Islet precursor cell (in vitro differentiated cells): ENCODE measurements around the gene LY9.

Experiments used
- DNase-seq: peaks from one replicate; pipeline ENCODE4 v3.0.0-alpha.2; 2018

Gene LY9

GRCh38 chr1:160801836-160802580 is 6.0 kb downstream of the LY9 start:
- peak; percentile 43 for DNase-seq

- no peak for DNase-seq
Measured at GRCh38 chr1:160806109-160806665, 10.2 kb downstream of the LY9 start.

- no peak for DNase-seq
Measured at GRCh38 chr1:160806784-160807183, 10.8 kb downstream of the LY9 start.

- DNase-seq, result peak; percentile 41
Measured at GRCh38 chr1:160807247-160807646, 11.3 kb downstream of the LY9 start.

- peak; percentile 41 for DNase-seq
Measured at GRCh38 chr1:160807738-160808137, 11.8 kb downstream of the LY9 start.

- DNase-seq, result no peak
Measured at GRCh38 chr1:160808289-160808688, 12.3 kb downstream of the LY9 start.

GRCh38 chr1:160810486-160810885 is 14.5 kb downstream of the LY9 start:
- no peak for DNase-seq

- DNase-seq, result no peak
Measured at GRCh38 chr1:160811147-160811546, 15.2 kb downstream of the LY9 start.

GRCh38 chr1:160813215-160813614 is 17.2 kb downstream of the LY9 start:
- DNase-seq, result peak; percentile 73

GRCh38 chr1:160814316-160814715 is 18.3 kb downstream of the LY9 start:
- no peak for DNase-seq

GRCh38 chr1:160814856-160815255 is 18.9 kb downstream of the LY9 start:
- DNase-seq, result peak; percentile 35

GRCh38 chr1:160818207-160818937 is 22.4 kb downstream of the LY9 start:
- peak; percentile 32 for DNase-seq

- DNase-seq, result peak; percentile 33
Measured at GRCh38 chr1:160819186-160819585, 23.2 kb downstream of the LY9 start.

- DNase-seq, result peak; percentile 36
Measured at GRCh38 chr1:160821627-160822026, 25.7 kb downstream of the LY9 start.

GRCh38 chr1:160823296-160823695 is 27.3 kb downstream of the LY9 start:
- DNase-seq, result no peak

GRCh38 chr1:160826546-160826945 is 30.6 kb downstream of the LY9 start:
- no peak for DNase-seq

- no peak for DNase-seq
Measured at GRCh38 chr1:160827418-160827817, 31.4 kb downstream of the LY9 start.

- DNase-seq, result no peak
Measured at GRCh38 chr1:160829766-160830165, 33.8 kb downstream of the LY9 start.

- peak; percentile 94 for DNase-seq
Measured at GRCh38 chr1:160830321-160831153, 34.6 kb downstream of the LY9 start.

- peak; percentile 41 for DNase-seq
Measured at GRCh38 chr1:160834945-160835565, 39.1 kb downstream of the LY9 start.

- no peak for DNase-seq
Measured at GRCh38 chr1:160835751-160836150, 39.8 kb downstream of the LY9 start.

- DNase-seq, result peak; percentile 30
Measured at GRCh38 chr1:160836561-160836960, 40.6 kb downstream of the LY9 start.
